ENCODE data around the gene CORO2A.

CORO2A gene

GRCh38 chr9:98175762-98176161 is 16.7 kb downstream of the CORO2A start:
- TF ChIP-seq TEAD4 (IDR thresholded peaks at IDR 0.05) (no peak), FOXM1 (IDR thresholded peaks at IDR 0.05; ENCODE audit: borderline replicate concordance, low read depth) (no peak), ZBTB7A (IDR thresholded peaks at IDR 0.05; ENCODE audit: low read depth) (no peak), REST (IDR thresholded peaks at IDR 0.05; ENCODE audit: low read depth) (no peak), TCF12 (IDR thresholded peaks at IDR 0.05; ENCODE audit: low read depth) (no peak), YY1 (IDR thresholded peaks at IDR 0.05; ENCODE audit: low read depth) (no peak), EGR1 (IDR thresholded peaks at IDR 0.05) (no peak), RAD21 (IDR thresholded peaks at IDR 0.05; ENCODE audit: low read depth) (no peak), CREB1 (IDR thresholded peaks at IDR 0.05; ENCODE audit: low read depth) (no peak)
- TF ChIP-seq, protein P1, sequence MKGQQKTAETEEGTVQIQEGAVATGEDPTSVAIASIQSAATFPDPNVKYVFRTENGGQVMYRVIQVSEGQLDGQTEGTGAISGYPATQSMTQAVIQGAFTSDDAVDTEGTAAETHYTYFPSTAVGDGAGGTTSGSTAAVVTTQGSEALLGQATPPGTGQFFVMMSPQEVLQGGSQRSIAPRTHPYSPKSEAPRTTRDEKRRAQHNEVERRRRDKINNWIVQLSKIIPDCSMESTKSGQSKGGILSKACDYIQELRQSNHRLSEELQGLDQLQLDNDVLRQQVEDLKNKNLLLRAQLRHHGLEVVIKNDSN (IDR thresholded peaks at IDR 0.05) = no peak
- TF ChIP-seq, protein P2, sequence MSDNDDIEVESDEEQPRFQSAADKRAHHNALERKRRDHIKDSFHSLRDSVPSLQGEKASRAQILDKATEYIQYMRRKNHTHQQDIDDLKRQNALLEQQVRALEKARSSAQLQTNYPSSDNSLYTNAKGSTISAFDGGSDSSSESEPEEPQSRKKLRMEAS (IDR thresholded peaks at IDR 0.05) = no peak

DNA sequence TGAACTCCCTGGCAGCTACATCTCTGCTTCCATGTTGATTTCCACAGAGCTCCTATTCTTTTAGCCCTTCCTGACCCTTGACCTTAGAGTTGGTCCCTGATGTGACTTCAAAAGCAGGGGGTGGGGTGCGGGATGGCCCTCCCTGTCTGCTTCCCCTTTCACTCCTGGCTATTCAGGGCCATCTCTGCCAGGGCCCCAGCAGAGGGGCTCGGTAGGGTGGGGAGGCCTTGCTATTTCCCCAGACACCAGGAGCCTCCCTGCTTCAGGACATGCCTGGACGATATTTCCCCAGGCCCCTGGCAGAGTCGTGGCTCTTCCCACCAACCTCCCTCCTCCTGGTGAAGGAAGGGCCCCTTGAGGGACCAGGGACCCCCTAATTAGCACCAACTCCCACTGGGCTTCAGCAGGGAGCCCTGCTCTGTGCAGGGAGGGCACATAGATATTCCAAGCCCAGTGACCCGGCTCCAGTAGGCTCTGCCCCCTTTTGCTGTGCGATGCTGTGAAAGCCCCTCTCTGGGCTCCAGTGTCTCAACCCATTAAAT is 17.3 kb downstream of the CORO2A start:
- TF ChIP-seq TCF12 (IDR thresholded peaks at IDR 0.05; ENCODE audit: low read depth) (no peak), REST (IDR thresholded peaks at IDR 0.05; ENCODE audit: low read depth) (no peak), TAF1 (IDR thresholded peaks at IDR 0.05; ENCODE audit: low read depth) (no peak), CREB1 (IDR thresholded peaks at IDR 0.05; ENCODE audit: low read depth) (no peak), ZBTB7A (IDR thresholded peaks at IDR 0.05; ENCODE audit: low read depth) (no peak), RAD21 (IDR thresholded peaks at IDR 0.05; ENCODE audit: low read depth) (no peak), EGR1 (IDR thresholded peaks at IDR 0.05) (no peak), EP300 (IDR thresholded peaks at IDR 0.05; ENCODE audit: borderline replicate concordance) (no peak), NFIC (IDR thresholded peaks at IDR 0.05) (no peak), FOXM1 (IDR thresholded peaks at IDR 0.05; ENCODE audit: borderline replicate concordance, low read depth) (no peak), CEBPB (IDR thresholded peaks at IDR 0.05) (no peak), TEAD4 (IDR thresholded peaks at IDR 0.05) (no peak), YY1 (IDR thresholded peaks at IDR 0.05; ENCODE audit: low read depth) (no peak)
- TF ChIP-seq, protein P1 (IDR thresholded peaks at IDR 0.05) = no peak
- TF ChIP-seq, protein P2 (IDR thresholded peaks at IDR 0.05) = no peak

GRCh38 chr9:98174502-98174918 is 17.9 kb downstream of the CORO2A start:
- TF ChIP-seq NFIC (IDR thresholded peaks at IDR 0.05) = peak; percentile 25; the same call in 1 of the 2 replicates
- TF ChIP-seq EP300 (IDR thresholded peaks at IDR 0.05; ENCODE audit: borderline replicate concordance) = peak; percentile 73; the same call in 1 of the 2 replicates
- peak; percentile 58; the same call in 1 of the 2 replicates for TF ChIP-seq TEAD4 (IDR thresholded peaks at IDR 0.05)
- TF ChIP-seq TCF12 (IDR thresholded peaks at IDR 0.05; ENCODE audit: low read depth) = peak; percentile 45; the same call in 1 of the 2 replicates

DNA sequence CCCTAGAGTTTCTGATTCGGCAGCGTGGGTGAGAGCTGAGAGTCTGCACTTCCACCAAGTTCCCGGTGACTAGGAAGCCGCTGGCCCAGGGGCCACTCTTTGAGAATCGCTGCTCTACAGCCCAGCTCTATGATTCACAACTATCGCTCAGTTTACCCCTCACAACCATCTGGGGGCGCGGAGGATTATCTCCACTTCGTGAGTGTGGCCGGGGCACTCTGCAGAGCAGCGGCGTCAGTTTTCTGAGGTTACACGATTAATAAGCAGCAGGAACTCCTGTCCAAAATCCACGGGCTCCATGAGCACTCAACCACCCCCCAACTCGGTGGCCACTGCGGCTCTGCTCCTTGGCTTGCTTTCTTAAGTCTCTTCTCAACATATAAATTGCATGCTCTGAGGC is 19.3 kb downstream of the CORO2A start:
- TF ChIP-seq REST (IDR thresholded peaks at IDR 0.05; ENCODE audit: low read depth) (no peak), CEBPB (IDR thresholded peaks at IDR 0.05) (no peak), TEAD4 (IDR thresholded peaks at IDR 0.05) (no peak), FOXM1 (IDR thresholded peaks at IDR 0.05; ENCODE audit: borderline replicate concordance, low read depth) (no peak)

GRCh38 chr9:98172604-98173003 is 19.8 kb downstream of the CORO2A start:
- TF ChIP-seq RAD21 (IDR thresholded peaks at IDR 0.05; ENCODE audit: low read depth) (no peak), CREB1 (IDR thresholded peaks at IDR 0.05; ENCODE audit: low read depth) (no peak), NFIC (IDR thresholded peaks at IDR 0.05) (peak; percentile 77), FOXM1 (IDR thresholded peaks at IDR 0.05; ENCODE audit: borderline replicate concordance, low read depth) (0 out of 2 replicates have a peak, but pooled peaks have one; percentile 41), EGR1 (IDR thresholded peaks at IDR 0.05) (no peak), CEBPB (IDR thresholded peaks at IDR 0.05) (no peak), EP300 (IDR thresholded peaks at IDR 0.05; ENCODE audit: borderline replicate concordance) (peak; percentile 54; the same call in 1 of the 2 replicates), TCF12 (IDR thresholded peaks at IDR 0.05; ENCODE audit: low read depth) (peak; percentile 84), YY1 (IDR thresholded peaks at IDR 0.05; ENCODE audit: low read depth) (peak; percentile 11; the same call in 1 of the 2 replicates), TEAD4 (IDR thresholded peaks at IDR 0.05) (0 out of 2 replicates have a peak, but pooled peaks have one; percentile 37)
- TF ChIP-seq, protein P2 (IDR thresholded peaks at IDR 0.05) = no peak; the same call in 1 of the 2 replicates

Data from Ishikawa (cell line).